Activated naive CD8-positive, alpha-beta T cell treated with anti-CD3 and anti-CD28 coated beads, Interleukin-2, amount 50 U/mL, for 24 hours (primary cell): Measurements from ENCODE around the gene SART1.
A peak's percentile ranks its signal among the peaks of the same experiment; 100 is the strongest.

Experiments
- ATAC-seq: fragments of 150-1000 bp; cut with Tn5 transposase; one replicate; pipeline ENCODE4 v1.10.0; 2021
- DNase-seq: peaks from one replicate; pipeline ENCODE4 v3.0.0; 2021
- H3K27ac Mint-ChIP-seq: one replicate; pipeline ENCODE4 v1.8.0; 2021; ENCODE audit warnings: mild to moderate bottlenecking, mixed read lengths
- H3K27me3 Mint-ChIP-seq: one replicate; pipeline ENCODE4 v1.8.0; 2021; ENCODE audit warnings: mixed read lengths
- H3K36me3 Mint-ChIP-seq: one replicate; pipeline ENCODE4 v1.8.0; 2021; ENCODE audit warnings: low read depth, mixed read lengths
- H3K4me1 Mint-ChIP-seq: one replicate; pipeline ENCODE4 v1.8.0; 2021; ENCODE audit warnings: mixed read lengths
- H3K4me3 Mint-ChIP-seq: one replicate; pipeline ENCODE4 v1.8.0; 2021; ENCODE audit warnings: mild to moderate bottlenecking, moderate library complexity, mixed read lengths
- H3K9me3 Mint-ChIP-seq: one replicate; pipeline ENCODE4 v1.8.0; 2021; ENCODE audit warnings: mixed read lengths

Gene SART1

DNA sequence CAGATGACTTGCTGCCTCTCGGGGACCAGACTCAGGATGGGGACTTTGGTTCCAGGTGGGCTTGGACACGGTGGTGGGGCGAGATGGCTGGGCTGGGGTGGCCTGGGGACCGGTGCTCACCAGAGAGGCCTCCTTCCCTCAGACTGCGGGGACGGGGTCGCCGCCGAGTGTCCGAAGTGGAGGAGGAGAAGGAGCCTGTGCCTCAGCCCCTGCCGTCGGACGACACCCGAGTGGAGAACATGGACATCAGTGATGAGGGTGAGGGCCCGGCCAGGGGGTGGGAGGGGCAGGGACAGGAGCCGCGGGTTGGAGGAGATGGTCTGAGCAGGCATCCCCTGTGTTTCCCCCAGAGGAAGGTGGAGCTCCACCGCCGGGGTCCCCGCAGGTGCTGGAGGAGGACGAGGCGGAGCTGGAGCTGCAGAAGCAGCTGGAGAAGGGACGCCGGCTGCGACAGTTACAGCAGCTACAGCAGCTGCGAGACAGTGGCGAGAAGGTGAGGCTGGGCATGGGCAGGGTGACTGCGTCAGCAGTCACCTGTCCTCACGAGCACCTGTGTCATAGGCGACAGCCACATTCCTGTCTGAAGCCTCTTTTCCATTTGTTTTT, 5.9 kb downstream of the SART1 start:
- no peaks in the 10 kb centered on the region for H3K27me3 Mint-ChIP-seq
- H3K36me3 Mint-ChIP-seq: peaks cover 44% of the 10 kb centered on the region
- ATAC-seq: no peak
- H3K27ac Mint-ChIP-seq: no peak overlapping the region
- no peak overlapping the region for H3K4me3 Mint-ChIP-seq
- DNase-seq: no peak
- H3K9me3 Mint-ChIP-seq: no peaks in the 10 kb centered on the region
- H3K4me1 Mint-ChIP-seq: peaks cover 20% of the 10 kb centered on the region

- peaks cover 7% of the 10 kb centered on the region for H3K4me1 Mint-ChIP-seq
Measured at GRCh38 chr11:65968600-65969482, 7.3 kb downstream of the SART1 start.

DNA sequence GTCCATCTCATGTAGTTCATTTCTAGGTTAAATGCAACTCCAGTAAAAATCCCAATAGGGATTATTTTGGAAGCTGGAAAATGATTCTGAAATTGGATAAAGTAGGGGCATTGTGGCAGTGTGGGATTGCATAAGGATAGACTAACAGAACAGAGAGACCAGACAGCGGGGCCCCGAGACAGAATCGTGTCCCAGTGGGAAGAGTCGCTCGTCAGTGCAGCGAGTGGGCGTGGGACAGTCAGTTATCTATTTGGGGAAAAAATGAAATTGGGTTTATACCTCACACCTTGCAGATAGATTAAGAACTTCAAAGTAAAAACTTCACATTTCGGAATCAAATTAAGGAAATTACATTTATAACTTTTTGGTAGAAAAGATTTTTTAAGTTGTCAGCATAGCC, 10.6 kb downstream of the SART1 start:
- no peaks in the 10 kb centered on the region for H3K9me3 Mint-ChIP-seq
- DNase-seq (no peak), ATAC-seq (no peak)
- no peaks in the 10 kb centered on the region for H3K27me3 Mint-ChIP-seq
- H3K4me1 Mint-ChIP-seq: peaks cover 5% of the 10 kb centered on the region
- H3K27ac Mint-ChIP-seq: no peak overlapping the region
- H3K36me3 Mint-ChIP-seq: peaks cover 37% of the 10 kb centered on the region
- H3K4me3 Mint-ChIP-seq: no peak overlapping the region

More at GRCh38 chr11:65968600-65969482, 7.3 kb downstream of the SART1 start:
- Mint-ChIP-seq H3K27ac (no peak overlapping the region), H3K9me3 (no peaks in the 10 kb centered on the region), H3K27me3 (no peaks in the 10 kb centered on the region), H3K36me3 (peaks cover 43% of the 10 kb centered on the region), H3K4me3 (no peak overlapping the region)
- DNase-seq (no peak), ATAC-seq (no peak)

DNA sequence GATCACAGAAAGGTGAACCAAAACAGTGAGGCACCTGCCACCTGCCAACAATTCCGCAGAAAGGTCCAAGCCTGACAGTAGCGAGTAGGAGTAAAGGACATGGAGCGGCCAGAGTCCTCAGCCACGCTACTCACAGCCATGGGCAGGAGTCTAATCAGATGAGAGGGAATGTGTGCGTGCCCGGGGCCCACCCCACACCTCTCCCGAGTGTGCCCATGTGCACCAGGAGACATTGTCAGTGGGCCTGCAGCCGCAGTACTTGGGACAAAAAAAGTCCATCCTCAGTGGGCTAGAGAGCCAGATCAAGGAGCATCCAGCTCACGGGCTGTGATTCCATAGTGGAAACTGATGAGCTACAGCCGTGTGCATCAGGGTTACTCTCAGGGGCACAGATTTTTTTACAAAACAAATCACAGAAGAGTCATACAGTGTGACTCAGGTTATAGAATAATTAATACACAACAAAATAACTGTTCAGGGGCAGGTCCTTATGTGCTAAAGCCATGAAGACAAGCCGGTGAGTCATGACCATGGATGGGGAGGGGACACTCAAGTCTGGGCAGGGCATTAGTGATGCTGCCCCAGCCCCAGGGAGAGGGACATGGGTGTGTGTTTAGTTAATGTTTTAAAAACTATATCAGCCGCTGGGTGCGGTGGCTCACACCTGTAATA, 12.0 kb downstream of the SART1 start:
- H3K9me3 Mint-ChIP-seq: no peaks in the 10 kb centered on the region
- H3K4me3 Mint-ChIP-seq: no peak overlapping the region
- ATAC-seq (peak; percentile 16), DNase-seq (no peak)
- H3K36me3 Mint-ChIP-seq: peaks cover 31% of the 10 kb centered on the region
- no peaks in the 10 kb centered on the region for H3K27me3 Mint-ChIP-seq
- H3K4me1 Mint-ChIP-seq: peaks cover 3% of the 10 kb centered on the region
- H3K27ac Mint-ChIP-seq: no peak overlapping the region

- H3K4me1 Mint-ChIP-seq: no peaks in the 10 kb centered on the region
- H3K27me3 Mint-ChIP-seq: no peaks in the 10 kb centered on the region
- no peak for ATAC-seq
- no peak for DNase-seq
- H3K36me3 Mint-ChIP-seq: peaks cover 18% of the 10 kb centered on the region
- no peaks in the 10 kb centered on the region for H3K9me3 Mint-ChIP-seq
- H3K27ac Mint-ChIP-seq: peak overlapping the region; percentile 26
- H3K4me3 Mint-ChIP-seq: no peak overlapping the region
Measured at GRCh38 chr11:65975771-65976170, 14.2 kb downstream of the SART1 start.

DNA sequence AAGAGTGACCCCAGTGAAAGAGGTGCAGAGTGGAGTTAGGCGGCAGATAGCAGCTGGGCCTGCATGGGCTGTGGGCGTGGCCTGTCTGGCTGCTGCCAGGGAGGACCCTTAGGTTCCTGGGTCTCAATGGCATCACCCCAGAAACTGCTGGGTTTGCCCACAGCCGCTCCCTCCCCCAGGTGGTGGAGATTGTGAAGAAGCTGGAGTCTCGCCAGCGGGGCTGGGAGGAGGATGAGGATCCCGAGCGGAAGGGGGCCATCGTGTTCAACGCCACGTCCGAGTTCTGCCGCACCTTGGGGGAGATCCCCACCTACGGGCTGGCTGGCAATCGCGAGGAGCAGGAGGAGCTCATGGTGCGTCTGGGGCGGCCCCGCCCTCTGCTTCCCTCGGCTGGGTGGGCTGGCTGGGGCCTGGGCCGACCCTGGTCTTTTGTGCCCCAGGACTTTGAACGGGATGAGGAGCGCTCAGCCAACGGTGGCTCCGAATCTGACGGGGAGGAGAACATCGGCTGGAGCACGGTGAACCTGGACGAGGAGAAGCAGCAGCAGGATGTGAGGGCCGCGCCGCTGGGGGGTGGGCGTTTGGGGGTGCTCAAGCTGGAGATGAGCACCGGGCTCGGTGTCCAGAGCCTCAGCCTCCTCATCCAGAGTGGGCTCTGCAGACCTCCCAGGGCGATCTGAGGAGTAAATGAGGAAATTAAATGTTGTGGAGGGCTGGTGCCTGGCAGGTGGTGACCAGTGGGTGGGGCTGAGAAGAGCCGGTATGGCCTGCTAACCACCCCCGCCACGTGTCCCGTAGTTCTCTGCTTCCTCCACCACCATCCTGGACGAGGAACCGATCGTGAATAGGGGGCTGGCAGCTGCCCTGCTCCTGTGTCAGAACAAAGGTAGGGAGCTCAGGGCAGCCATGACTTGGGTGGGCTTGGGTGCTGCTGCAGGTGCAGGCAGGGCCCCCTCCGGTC, 15.0 kb downstream of the SART1 start:
- Mint-ChIP-seq H3K27ac (no peak overlapping the region), H3K27me3 (no peaks in the 10 kb centered on the region), H3K9me3 (no peaks in the 10 kb centered on the region), H3K4me1 (no peaks in the 10 kb centered on the region), H3K36me3 (peaks cover 18% of the 10 kb centered on the region), H3K4me3 (no peak overlapping the region)
- ATAC-seq (no peak), DNase-seq (no peak)

GRCh38 chr11:65977621-65978390, 16.3 kb downstream of the SART1 start:
- H3K9me3 Mint-ChIP-seq: no peaks in the 10 kb centered on the region
- ATAC-seq: no peak
- H3K4me3 Mint-ChIP-seq: no peak overlapping the region
- no peak overlapping the region for H3K27ac Mint-ChIP-seq
- no peak for DNase-seq
- H3K36me3 Mint-ChIP-seq: peaks cover 12% of the 10 kb centered on the region
- no peaks in the 10 kb centered on the region for H3K4me1 Mint-ChIP-seq
- no peaks in the 10 kb centered on the region for H3K27me3 Mint-ChIP-seq

DNA sequence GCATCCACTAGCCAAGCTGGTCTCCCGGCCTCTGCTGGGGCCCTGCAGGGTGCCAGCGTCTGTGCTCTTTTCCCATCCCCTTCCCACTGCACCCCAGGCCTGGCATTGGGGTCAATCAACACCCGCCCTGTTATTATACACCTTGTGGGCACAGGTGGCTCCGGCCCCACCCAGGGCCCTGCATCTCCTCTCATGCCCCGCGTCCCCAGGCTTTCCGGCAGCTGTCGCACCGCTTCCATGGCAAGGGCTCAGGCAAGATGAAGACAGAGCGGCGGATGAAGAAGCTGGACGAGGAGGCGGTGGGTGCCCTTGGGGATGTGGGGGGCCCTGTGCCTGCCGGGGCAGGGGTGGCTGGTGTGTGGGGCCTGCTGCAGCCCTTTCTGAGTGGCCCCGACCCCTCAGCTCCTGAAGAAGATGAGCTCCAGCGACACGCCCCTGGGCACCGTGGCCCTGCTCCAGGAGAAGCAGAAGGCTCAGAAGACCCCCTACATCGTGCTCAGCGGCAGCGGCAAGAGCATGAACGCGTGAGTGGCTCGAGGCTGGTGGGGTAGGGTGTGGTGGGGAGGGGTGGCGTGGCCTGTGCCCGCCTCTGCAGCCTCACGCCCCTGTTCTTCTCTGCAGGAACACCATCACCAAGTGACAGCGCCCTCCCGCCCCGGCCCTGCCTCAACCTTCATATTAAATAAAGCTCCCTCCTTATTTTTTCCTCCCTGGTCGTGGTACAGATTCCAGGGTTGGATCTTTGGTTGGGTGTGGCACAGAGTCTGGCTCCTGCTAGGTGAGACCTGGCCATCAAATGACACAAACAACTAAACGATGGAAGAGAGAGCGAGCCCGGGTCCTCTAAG, 17.1 kb downstream of the SART1 start:
- no peaks in the 10 kb centered on the region for H3K9me3 Mint-ChIP-seq
- no peak for DNase-seq
- no peak overlapping the region for H3K27ac Mint-ChIP-seq
- no peaks in the 10 kb centered on the region for H3K4me1 Mint-ChIP-seq
- no peak for ATAC-seq
- H3K27me3 Mint-ChIP-seq: no peaks in the 10 kb centered on the region
- peaks cover 8% of the 10 kb centered on the region for H3K36me3 Mint-ChIP-seq
- no peak overlapping the region for H3K4me3 Mint-ChIP-seq

DNA sequence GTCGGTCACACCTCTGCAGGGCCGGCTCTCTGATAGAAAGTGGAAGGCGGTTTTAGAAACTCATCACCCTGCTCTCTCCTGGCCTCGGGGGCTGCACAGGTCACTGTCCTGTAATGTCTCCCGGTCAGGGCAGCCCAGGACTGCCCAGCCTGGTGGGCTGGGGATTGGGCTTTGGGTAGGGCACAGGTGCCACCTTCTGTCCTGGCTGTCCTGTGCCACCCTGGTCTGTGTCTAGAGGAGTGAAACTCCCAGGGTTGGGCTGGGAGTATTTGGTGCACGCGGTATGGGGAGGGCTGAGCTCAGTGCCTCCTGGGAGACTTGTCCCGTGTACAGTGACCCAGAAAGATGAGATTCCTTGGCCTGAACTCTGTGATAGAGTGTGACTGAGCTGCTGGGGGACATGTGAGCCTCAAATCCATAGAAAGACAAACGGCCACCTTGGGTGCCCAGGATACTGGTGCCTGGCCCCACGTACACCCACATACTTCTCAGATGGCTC, 17.8 kb downstream of the SART1 start:
- H3K36me3 Mint-ChIP-seq: peaks cover 6% of the 10 kb centered on the region
- H3K27me3 Mint-ChIP-seq: no peaks in the 10 kb centered on the region
- H3K4me3 Mint-ChIP-seq: no peak overlapping the region
- H3K27ac Mint-ChIP-seq: no peak overlapping the region
- H3K4me1 Mint-ChIP-seq: no peaks in the 10 kb centered on the region
- ATAC-seq (no peak), DNase-seq (no peak)
- no peaks in the 10 kb centered on the region for H3K9me3 Mint-ChIP-seq

- Mint-ChIP-seq H3K4me1 (no peaks in the 10 kb centered on the region), H3K27me3 (no peaks in the 10 kb centered on the region), H3K4me3 (no peak overlapping the region), H3K36me3 (no peaks in the 10 kb centered on the region), H3K27ac (no peak overlapping the region), H3K9me3 (no peaks in the 10 kb centered on the region)
- DNase-seq (no peak), ATAC-seq (no peak)
Measured at GRCh38 chr11:65981101-65981740, 19.7 kb downstream of the SART1 start.

GRCh38 chr11:65981972-65982823, 20.7 kb downstream of the SART1 start:
- H3K27me3 Mint-ChIP-seq: no peaks in the 10 kb centered on the region
- DNase-seq: no peak
- no peaks in the 10 kb centered on the region for H3K9me3 Mint-ChIP-seq
- no peak overlapping the region for H3K27ac Mint-ChIP-seq
- H3K4me3 Mint-ChIP-seq: no peak overlapping the region
- no peaks in the 10 kb centered on the region for H3K4me1 Mint-ChIP-seq
- no peak for ATAC-seq
- H3K36me3 Mint-ChIP-seq: no peaks in the 10 kb centered on the region
